Central memory CD8-positive, alpha-beta T cell (primary cell): Measurements from ENCODE around the gene CORO2A.
"Not testable (repeated sequence)": the region's sequence is repeated elsewhere in the genome, so short reads cannot be mapped to it uniquely, and the experiment has no call there.

ENCODE experiments used
- ATAC-seq: fragments of 150-1000 bp; cut with Tn5 transposase; replicated peaks from 2 replicates; pipeline ENCODE4 v1.10.0; 2022; ENCODE audit warnings: mild to moderate bottlenecking, moderate FRiP score, moderate number of reproducible peaks; ENCODE audit not compliant: poor library complexity, severe bottlenecking; ENCODE audit errors: extremely low read depth
- DNase-seq, 2 donors: peaks; one replicate each; pipeline ENCODE4 v3.0.0; 2021; ENCODE audit warnings: low spot score in 2 of 2
- H3K27ac Mint-ChIP-seq: one replicate; pipeline ENCODE4 v1.8.0; 2022; ENCODE audit warnings: low read depth, mild to moderate bottlenecking, moderate library complexity, mixed read lengths
- H3K27me3 Mint-ChIP-seq: one replicate; pipeline ENCODE4 v1.8.0; 2022; ENCODE audit warnings: mixed read lengths
- H3K36me3 Mint-ChIP-seq: one replicate; pipeline ENCODE4 v1.8.0; 2022; ENCODE audit warnings: mild to moderate bottlenecking, moderate library complexity, mixed read lengths; ENCODE audit not compliant: insufficient read depth
- H3K4me1 Mint-ChIP-seq: one replicate; pipeline ENCODE4 v1.8.0; 2022; ENCODE audit warnings: mixed read lengths
- H3K4me3 Mint-ChIP-seq: one replicate; pipeline ENCODE4 v1.8.0; 2022; ENCODE audit warnings: mild to moderate bottlenecking, moderate library complexity, mixed read lengths
- H3K9me3 Mint-ChIP-seq: one replicate; pipeline ENCODE4 v1.8.0; 2022; ENCODE audit warnings: mixed read lengths

The CORO2A gene

DNA sequence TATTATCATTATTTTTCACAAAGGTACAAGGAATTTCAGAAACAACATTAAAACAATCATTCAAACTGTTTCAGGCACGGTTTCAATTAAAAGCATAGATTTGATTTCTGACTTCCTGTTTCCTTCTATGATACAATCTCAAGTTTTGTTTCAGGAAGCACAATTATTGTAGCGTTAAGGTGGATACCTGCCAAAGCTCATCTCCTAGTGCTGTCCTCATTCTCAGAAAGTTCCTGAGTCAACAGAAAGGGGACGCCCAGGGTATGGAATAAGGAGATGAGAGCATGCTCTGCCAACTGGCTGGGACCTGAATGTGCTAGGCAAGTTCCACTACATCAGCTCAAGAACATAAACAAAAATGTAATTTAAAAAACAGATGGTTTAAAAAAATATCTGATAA lies 71.4 kb downstream of the CORO2A start:
- Mint-ChIP-seq H3K4me1 (peaks cover 39% of the 10 kb centered on the region), H3K36me3 (peaks cover 23% of the 10 kb centered on the region), H3K4me3 (peak overlapping the region; percentile 83), H3K27me3 (no peaks in the 10 kb centered on the region), H3K27ac (peak overlapping the region; percentile 94), H3K9me3 (no peaks in the 10 kb centered on the region)
- DNase-seq (no peak), ATAC-seq (no peak)

DNA sequence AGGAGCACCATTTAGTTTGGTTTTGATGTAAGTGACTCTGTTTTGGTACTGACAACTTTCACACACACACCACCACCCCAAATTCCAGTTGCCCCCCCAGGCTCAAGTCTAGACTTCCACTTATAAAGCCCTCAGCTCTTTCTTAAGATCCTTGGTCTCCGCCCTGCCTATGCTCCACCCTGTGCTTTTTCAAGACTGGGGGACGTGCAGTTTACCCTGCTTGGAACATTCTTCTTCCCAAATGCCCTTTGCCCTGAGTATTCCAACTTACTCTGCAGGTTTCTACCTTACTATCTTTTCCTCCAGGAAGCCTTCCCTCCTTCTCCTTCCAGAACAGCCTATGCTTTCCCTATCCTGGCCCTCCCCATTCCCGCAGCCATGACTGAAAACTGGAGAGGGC lies 72.0 kb downstream of the CORO2A start:
- no peaks in the 10 kb centered on the region for H3K9me3 Mint-ChIP-seq
- DNase-seq (no peak), ATAC-seq (no peak)
- H3K27ac Mint-ChIP-seq: peak overlapping the region; percentile 94
- peak overlapping the region; percentile 83 for H3K4me3 Mint-ChIP-seq
- H3K27me3 Mint-ChIP-seq: no peaks in the 10 kb centered on the region
- H3K36me3 Mint-ChIP-seq: peaks cover 26% of the 10 kb centered on the region
- peaks cover 39% of the 10 kb centered on the region for H3K4me1 Mint-ChIP-seq

DNA sequence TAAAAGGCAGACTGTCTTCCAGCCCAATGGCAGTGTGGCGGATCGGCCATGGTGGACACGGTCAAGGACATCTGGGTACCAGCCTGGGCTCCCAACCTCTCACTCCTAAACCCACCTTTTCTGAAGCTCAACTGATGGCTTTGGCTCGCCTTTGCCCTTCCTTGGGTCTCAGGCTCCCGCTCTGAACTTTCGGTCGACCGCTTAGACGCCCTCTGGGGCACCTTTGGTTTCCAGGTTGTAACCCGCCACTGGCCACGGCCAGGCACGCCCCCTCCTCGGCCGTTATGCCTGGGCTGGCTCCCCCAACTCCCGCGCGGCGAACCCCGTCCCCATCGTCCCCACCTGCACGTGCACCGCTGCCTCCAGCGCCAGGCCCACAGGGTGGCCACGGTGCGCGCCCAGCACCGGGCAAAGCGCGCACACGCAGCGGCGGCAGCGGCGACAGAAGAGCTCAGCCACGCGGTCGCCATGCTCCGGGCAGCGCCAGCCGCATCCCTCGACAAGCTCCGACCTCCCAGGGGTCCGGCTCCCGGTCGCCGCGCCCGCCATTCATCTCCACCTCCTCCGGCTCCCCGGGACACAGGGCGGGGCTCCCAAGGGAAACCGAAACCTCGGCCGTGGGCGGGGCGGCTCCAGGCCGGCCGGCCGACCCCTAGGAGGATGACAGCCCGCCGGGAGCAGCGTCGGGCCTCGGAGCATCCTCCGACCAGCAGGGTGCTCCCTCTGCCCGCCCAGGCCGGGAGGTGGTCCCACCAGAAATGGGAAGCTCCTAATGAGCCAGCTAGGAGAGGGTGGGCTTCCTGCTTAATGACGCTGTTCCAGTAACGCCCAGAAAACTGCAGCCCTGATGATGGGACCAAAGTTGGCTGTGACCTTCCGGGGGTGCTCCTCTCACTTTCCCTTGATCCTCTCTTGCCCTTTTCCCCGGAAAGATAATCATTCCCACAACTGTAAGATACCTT lies 73.5 kb downstream of the CORO2A start, which contains the start of gene TRIM14:
Gene TRIM14, minus strand, starts transcription at position 583 of the 962 bp plus-strand sequence. Its CDS starts 34 bp downstream, at position 549.
- DNase-seq: peak in 1 of 2 donors; percentile 19
- peaks cover 39% of the 10 kb centered on the region for H3K4me1 Mint-ChIP-seq

DNA sequence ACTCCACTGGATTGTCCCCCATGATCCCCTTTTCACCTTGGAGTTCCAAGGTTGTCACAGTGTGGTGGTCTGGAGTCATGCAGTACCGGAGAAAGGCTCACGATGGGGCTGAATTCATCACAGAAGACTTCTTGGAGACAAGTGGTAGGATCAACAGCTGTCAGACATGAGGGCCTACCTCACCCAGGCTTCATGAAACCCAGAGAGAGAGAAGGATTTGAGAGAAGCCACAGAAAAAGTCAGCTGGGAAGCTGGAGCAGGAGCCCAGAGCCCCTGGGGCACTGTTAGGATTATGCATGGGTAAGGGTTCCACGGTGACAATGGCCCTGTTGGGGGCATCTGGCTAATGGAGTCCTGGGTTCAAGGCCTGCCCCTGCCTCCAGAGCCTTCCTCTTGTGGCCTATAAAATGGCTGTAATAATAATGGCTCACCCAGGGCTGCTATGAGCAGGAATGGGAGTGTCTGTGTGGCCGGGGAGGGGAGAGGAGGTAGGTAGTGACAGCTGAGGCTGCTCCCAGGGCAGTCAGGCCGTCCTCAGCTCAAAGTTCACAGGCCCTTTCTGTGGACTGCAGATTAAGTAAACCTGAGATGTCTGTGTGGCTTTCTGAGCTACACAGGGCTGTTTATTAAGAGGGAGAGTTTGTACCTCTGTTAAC lies 74.3 kb downstream of the CORO2A start:
- Mint-ChIP-seq H3K4me3 (peak overlapping the region; percentile 83), H3K27ac (peak overlapping the region; percentile 94), H3K27me3 (no peaks in the 10 kb centered on the region), H3K4me1 (peaks cover 39% of the 10 kb centered on the region), H3K9me3 (no peaks in the 10 kb centered on the region), H3K36me3 (peaks cover 27% of the 10 kb centered on the region)
- DNase-seq (peak; percentile 27 to 47), ATAC-seq (peak; percentile 90)

More for the DNA sequence above, 73.5 kb downstream of the CORO2A start, which contains the start of gene TRIM14:
- no peaks in the 10 kb centered on the region for H3K9me3 Mint-ChIP-seq
- H3K27me3 Mint-ChIP-seq: no peaks in the 10 kb centered on the region
- peaks cover 28% of the 10 kb centered on the region for H3K36me3 Mint-ChIP-seq
- peak within 1 kb of the TSS; percentile 83 for H3K4me3 Mint-ChIP-seq
- ATAC-seq: peak; percentile 34
- peak within 1 kb of the TSS; percentile 94 for H3K27ac Mint-ChIP-seq

DNA sequence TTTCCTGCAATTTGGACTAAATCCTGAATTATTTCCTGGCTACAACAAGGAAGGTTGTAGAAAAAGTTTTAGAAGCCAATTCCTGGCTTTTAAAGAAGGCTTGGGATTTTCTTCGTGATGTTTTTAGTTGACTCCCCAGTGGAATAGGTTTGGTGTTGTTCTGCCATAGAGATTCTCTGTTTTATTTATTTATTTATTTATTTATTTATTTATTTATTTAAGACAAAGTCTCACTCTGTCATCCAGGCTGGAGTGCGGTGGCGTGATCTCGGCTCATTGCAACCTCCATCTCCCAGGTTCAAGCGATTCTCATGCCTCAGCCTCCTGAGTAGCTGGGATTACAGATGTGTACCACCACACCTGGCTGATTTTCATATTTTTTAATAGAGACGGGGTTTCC lies 75.3 kb downstream of the CORO2A start:
- peak overlapping the region; percentile 94 for H3K27ac Mint-ChIP-seq
- not testable (repeated sequence) for ATAC-seq, H3K9me3 Mint-ChIP-seq, DNase-seq, H3K27me3 Mint-ChIP-seq
- H3K36me3 Mint-ChIP-seq: peaks cover 27% of the 10 kb centered on the region
- peak overlapping the region; percentile 83 for H3K4me3 Mint-ChIP-seq
- peaks cover 42% of the 10 kb centered on the region for H3K4me1 Mint-ChIP-seq

DNA sequence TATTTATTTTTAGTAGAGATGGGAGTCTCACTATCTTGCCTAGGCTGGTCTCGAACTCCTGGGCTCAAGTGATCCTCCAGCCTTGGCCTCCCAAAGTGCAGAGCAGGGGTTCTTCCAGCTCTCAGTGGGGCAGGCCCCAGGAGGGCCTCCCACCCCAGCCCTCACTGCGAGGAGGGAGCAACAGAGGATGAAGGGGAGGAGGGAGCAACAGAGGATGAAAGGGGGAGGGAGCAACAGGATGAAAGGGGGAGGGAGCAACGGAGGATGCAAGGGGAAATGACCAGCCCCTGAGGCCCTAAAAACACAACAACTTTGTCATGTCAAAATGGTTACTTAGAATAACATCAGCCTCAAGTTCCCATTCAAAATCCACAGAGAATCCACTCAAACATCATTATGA lies 83.4 kb downstream of the CORO2A start:
- H3K36me3 Mint-ChIP-seq: peaks cover 24% of the 10 kb centered on the region
- peak overlapping the region; percentile 56 for H3K4me3 Mint-ChIP-seq

DNA sequence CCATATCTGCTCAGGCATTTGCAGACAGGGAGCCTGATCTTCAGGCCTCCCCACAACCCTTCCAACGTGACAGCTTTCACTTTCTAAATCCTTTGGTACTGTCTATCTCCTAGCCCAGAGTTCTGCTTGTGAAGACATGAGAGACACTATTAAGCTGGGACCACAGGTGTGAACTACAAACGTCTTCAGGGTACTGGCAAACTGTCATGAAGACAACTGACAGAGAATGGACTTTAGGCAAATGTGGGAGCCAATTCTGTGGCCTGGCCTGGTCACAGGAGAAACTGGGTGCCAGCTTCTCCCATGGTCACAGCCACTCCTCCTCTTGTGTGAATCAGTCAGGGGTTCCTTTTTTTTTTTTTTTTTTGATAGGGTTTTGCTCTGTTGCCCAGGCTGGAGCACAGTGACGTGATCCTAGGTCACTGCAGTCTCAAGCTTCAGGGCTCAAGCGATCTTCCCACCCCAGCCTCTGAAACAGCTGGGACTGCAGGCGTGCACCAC lies 83.9 kb downstream of the CORO2A start:
- H3K36me3 Mint-ChIP-seq: peaks cover 24% of the 10 kb centered on the region
- H3K27ac Mint-ChIP-seq: peak overlapping the region; percentile 93
- no peaks in the 10 kb centered on the region for H3K27me3 Mint-ChIP-seq
- peak in 1 of 2 donors; percentile 51 for DNase-seq
- H3K9me3 Mint-ChIP-seq: no peaks in the 10 kb centered on the region
- peak; percentile 97 for ATAC-seq
- peak overlapping the region; percentile 56 for H3K4me3 Mint-ChIP-seq
- H3K4me1 Mint-ChIP-seq: peaks cover 78% of the 10 kb centered on the region

More for the DNA sequence above, 83.4 kb downstream of the CORO2A start:
- Mint-ChIP-seq H3K4me1 (peaks cover 74% of the 10 kb centered on the region), H3K27ac (peak overlapping the region; percentile 93), H3K27me3 (no peaks in the 10 kb centered on the region), H3K9me3 (no peaks in the 10 kb centered on the region)
- no peak for ATAC-seq
- no peak for DNase-seq

DNA sequence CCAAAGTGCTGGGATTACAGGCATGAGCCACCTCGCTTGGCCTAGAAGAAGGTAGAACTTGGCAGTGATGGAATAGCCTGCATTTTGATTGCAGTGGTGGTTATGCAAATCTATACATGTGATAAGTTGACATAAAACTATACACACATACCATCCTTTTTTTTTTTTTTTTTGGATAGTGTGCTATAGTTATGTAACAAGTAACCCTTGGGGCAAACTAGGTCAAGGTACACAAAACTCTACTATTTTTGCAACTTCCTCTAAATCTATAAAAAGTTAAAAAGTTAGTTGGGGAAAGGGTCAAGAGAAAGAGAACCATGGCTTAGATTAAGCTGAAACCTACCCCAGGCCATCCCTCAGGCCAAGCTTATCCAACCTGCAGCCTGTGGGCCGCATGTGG lies 84.5 kb downstream of the CORO2A start:
- Mint-ChIP-seq H3K4me3 (peak overlapping the region; percentile 56), H3K27me3 (no peaks in the 10 kb centered on the region), H3K36me3 (peaks cover 24% of the 10 kb centered on the region), H3K9me3 (no peaks in the 10 kb centered on the region), H3K4me1 (peaks cover 81% of the 10 kb centered on the region), H3K27ac (peak overlapping the region; percentile 93)
- DNase-seq: no peak
- ATAC-seq: no peak

DNA sequence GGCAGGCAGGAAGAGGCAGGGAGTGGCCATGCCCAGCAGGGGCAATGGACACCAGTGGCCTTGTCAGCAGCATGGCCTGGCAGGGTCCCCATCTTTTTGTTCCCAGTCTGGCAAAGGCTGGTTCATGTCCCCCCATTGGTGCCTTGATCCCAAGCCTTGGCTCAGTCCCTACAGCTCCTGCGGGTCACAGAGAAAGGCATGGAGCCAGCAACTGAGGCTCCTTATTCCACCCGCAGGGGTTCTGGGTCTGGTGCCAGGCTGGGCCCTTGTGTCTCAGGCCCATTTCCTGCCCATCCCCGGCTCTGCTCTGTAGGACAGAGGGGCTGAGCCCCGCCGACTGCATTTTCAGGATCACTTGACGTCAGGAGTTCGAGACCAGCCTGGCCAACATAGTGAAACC lies 87.4 kb downstream of the CORO2A start:
- Mint-ChIP-seq H3K4me1 (peaks cover 82% of the 10 kb centered on the region), H3K27me3 (no peaks in the 10 kb centered on the region), H3K27ac (peak overlapping the region; percentile 94), H3K36me3 (peaks cover 31% of the 10 kb centered on the region), H3K9me3 (no peaks in the 10 kb centered on the region), H3K4me3 (peak overlapping the region; percentile 56)
- ATAC-seq: no peak
- no peak for DNase-seq

DNA sequence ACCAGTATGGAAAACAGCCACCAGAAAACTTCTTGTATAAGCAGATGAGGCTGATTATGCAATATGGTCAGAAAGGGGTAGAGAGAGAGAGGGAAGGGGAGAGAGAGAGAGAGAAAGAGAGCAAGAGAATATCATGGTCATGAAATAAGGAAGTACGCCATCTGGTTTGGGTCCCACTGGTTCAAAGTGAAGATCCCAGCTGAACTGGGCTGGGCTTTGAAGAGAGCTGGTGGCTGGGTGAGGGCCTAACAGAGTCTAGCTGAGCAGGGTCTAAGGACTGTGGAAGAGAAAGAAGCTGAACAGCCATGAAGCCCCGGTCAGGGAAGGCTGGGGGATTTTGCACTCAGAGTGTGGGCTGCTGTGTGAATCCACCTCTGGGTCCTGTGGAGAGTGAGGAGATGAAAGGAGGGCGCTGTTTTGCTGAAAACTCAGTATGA lies 88.0 kb downstream of the CORO2A start:
- ATAC-seq (no peak), DNase-seq (no peak)
- H3K4me1 Mint-ChIP-seq: peaks cover 82% of the 10 kb centered on the region
- peak overlapping the region; percentile 56 for H3K4me3 Mint-ChIP-seq
- H3K36me3 Mint-ChIP-seq: peaks cover 31% of the 10 kb centered on the region
- no peaks in the 10 kb centered on the region for H3K27me3 Mint-ChIP-seq
- H3K9me3 Mint-ChIP-seq: no peaks in the 10 kb centered on the region
- H3K27ac Mint-ChIP-seq: peak overlapping the region; percentile 94

DNA sequence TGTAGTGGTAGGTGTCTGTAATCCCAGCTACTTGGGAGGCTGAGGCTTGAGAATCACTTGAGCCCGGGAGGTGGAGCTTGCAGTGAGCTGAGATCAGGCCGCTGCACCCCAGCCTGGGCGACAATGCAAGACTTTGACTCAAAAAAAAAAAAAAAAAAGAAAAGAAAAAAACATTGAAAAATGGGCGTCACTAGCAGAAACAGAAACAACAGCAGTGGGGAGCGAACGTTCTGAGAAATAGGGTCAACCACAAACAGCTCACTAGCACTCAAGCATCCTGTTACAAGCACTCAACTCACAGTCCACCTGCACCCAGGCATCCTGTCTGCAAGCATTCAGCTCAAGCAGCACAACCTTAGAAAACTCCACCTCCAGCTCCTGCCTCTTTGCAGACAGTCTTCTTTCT lies 90.6 kb downstream of the CORO2A start:
- peak; percentile 52 to 82 for DNase-seq
- Mint-ChIP-seq H3K27me3 (no peaks in the 10 kb centered on the region), H3K36me3 (peaks cover 32% of the 10 kb centered on the region), H3K9me3 (no peaks in the 10 kb centered on the region), H3K27ac (peak overlapping the region; percentile 94), H3K4me3 (peak overlapping the region; percentile 79), H3K4me1 (peaks cover 69% of the 10 kb centered on the region)
- ATAC-seq: peak; percentile 99

DNA sequence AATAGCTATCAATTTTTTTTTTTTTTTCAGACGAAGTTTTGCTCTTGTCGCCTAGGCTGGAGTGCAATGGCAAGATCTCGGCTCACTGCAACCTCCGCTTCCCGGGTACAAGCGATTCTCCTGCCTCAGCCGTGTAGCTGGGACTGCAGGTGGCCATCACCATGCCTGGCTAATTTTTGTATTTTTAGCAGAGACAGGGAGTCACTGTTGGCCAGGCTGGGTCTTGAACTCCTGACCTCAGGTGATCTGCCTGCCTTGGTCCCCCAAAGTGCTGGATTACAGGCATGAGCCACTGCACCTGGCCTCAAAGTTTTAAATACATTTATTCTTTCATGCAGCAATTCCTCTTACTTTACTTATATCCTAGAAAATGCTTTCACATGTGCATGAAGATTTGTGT lies 91.0 kb downstream of the CORO2A start:
- Mint-ChIP-seq H3K27me3 (no peaks in the 10 kb centered on the region), H3K4me3 (peak overlapping the region; percentile 79), H3K27ac (peak overlapping the region; percentile 94), H3K36me3 (peaks cover 32% of the 10 kb centered on the region), H3K4me1 (peaks cover 69% of the 10 kb centered on the region), H3K9me3 (no peaks in the 10 kb centered on the region)
- ATAC-seq: no peak
- DNase-seq: no peak
